ENCODE results near the gene STMN3.
"Not testable (repeated sequence)": the region's sequence is repeated elsewhere in the genome, so short reads cannot be mapped to it uniquely, and the experiment has no call there.

Gene STMN3

GRCh38 chr20:63651942-63652191 is 1.4 kb downstream of the STMN3 start (continued):
- TF ChIP-seq PRDM6 (tag by site-specific recombination; IDR thresholded peaks at IDR 0.05) = no peak
- TF ChIP-seq PATZ1 (tag by site-specific recombination; IDR thresholded peaks at IDR 0.05) = peak; percentile 76
- TF ChIP-seq ZNF843 (tag by site-specific recombination; IDR thresholded peaks at IDR 0.05) = no peak
- TF ChIP-seq ZNF423 (tag by site-specific recombination; IDR thresholded peaks at IDR 0.05) = no peak
- TF ChIP-seq KLF17 (tag by site-specific recombination; IDR thresholded peaks at IDR 0.05) = peak; percentile 85; the same call in 1 of the 2 replicates

GRCh38 chr20:63650486-63650885 is 2.7 kb downstream of the STMN3 start:
- not testable (repeated sequence) for H3K27ac ChIP-seq (ENCODE audit: extremely low read depth, low read depth, low read length); H3K9me3 ChIP-seq (ENCODE audit: control insufficient read depth, insufficient read depth, low read depth, low read length); H3K4me3 ChIP-seq (ENCODE audit: low read depth, low read length); H3K36me3 ChIP-seq (ENCODE audit: control insufficient read depth in 2 of 2, insufficient read depth in 1 of 2, low read length in 2 of 2); H3K4me1 ChIP-seq (ENCODE audit: control insufficient read depth, insufficient read depth, low read length)
- POLR2A ChIA-PET = interaction anchor here (0.7 to 1.4 kb wide), 2 partner anchors 23 to 96 kb away, joined by 4 to 5 read pairs; partner anchors contain the start of gene GMEB2
- CTCF ChIA-PET = interaction anchor here (1.1 kb wide), 1 partner anchor 31 kb away, joined by 3 read pairs; no protein-coding TSS in a partner anchor

- TF ChIP-seq PRDM10 (tag by site-specific recombination; IDR thresholded peaks at IDR 0.05) (0 out of 2 replicates have a peak, but pooled peaks have one; percentile 30), GLIS1 (tag by site-specific recombination; IDR thresholded peaks at IDR 0.05) (peak; percentile 34; the same call in 1 of the 2 replicates), ZNF843 (tag by site-specific recombination; IDR thresholded peaks at IDR 0.05) (no peak), ZNF280D (tag by site-specific recombination; IDR thresholded peaks at IDR 0.05) (no peak)
- Histone ChIP-seq H3K27ac (ENCODE audit: extremely low read depth, low read depth, low read length) (no peak overlapping the region), H3K9me3 (ENCODE audit: control insufficient read depth, insufficient read depth, low read depth, low read length) (no peaks in the 10 kb centered on the region), H3K4me3 (ENCODE audit: low read depth, low read length) (no peak overlapping the region), H3K4me1 (ENCODE audit: control insufficient read depth, insufficient read depth, low read length) (no peaks in the 10 kb centered on the region; the same call in 1 of the 2 replicates), H3K36me3 (ENCODE audit: control insufficient read depth in 2 of 2, insufficient read depth in 1 of 2, low read length in 2 of 2) (no peaks in the 10 kb centered on the region)
- ChIA-PET CTCF (interaction anchor here (0.6 kb wide), 1 partner anchor 22 kb away, joined by 3 read pairs; the partner anchor contains the start of gene GMEB2), POLR2A (interaction anchor here (0.6 to 1.5 kb wide), 3 partner anchors 9 to 22 kb away, joined by 3 to 4 read pairs (median 4); partner anchors contain the start of genes GMEB2 and RTEL1)
These were observed 4.2 kb downstream of the STMN3 start for GRCh38 chr20:63648895-63649589.

Measured in HEK293 (cell line).